Stimulated activated CD4-positive, alpha-beta T cell treated with anti-CD3 and anti-CD28 coated beads, Interleukin-4, amount 100 ng/mL, for 24 hours (primary cell): ENCODE results near the gene SOCS3.

Source experiments
- DNase-seq: peaks from one replicate; pipeline ENCODE4 v3.0.0-alpha.2; 2020

The SOCS3 gene

DNA sequence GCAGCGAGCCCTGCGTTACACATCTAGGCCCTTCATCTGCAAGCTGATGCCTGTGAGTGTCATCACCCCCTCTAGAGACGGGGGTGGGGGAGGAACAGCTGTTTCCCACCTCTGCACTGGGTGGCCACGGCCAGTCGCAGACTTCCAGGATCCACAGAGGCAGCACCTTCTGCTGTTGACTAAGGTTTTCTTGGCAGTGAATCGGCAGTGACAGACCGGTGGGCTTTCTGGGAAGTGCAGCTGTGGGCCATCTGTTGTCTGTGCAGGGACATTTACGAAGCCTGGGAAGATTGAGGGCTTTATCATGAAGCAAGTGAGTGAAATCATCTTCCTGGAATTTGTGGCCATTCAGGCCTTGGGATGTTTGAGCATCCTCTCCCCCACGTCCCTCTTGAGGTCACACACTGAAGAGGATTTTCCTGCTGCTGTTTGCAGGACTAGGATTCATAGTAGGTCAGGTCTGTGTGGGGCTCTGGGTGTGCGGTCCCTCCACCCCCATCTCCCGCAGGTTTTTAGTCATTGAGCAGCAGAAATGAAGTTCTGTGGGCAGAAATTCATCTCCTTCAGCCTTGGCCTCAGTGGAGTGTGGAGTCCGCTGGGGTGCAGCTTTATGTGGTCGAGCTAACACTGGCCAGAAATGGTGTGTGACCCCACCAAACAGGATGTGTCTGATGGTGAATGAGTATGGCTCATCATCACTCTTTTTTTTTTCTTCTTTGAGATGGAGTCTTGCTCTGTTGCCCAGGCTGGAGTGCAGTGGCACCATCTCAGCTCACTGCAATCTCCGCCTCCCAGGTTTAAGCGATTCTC is 30.6 kb upstream of the SOCS3 start:
- DNase-seq: no peak

DNA sequence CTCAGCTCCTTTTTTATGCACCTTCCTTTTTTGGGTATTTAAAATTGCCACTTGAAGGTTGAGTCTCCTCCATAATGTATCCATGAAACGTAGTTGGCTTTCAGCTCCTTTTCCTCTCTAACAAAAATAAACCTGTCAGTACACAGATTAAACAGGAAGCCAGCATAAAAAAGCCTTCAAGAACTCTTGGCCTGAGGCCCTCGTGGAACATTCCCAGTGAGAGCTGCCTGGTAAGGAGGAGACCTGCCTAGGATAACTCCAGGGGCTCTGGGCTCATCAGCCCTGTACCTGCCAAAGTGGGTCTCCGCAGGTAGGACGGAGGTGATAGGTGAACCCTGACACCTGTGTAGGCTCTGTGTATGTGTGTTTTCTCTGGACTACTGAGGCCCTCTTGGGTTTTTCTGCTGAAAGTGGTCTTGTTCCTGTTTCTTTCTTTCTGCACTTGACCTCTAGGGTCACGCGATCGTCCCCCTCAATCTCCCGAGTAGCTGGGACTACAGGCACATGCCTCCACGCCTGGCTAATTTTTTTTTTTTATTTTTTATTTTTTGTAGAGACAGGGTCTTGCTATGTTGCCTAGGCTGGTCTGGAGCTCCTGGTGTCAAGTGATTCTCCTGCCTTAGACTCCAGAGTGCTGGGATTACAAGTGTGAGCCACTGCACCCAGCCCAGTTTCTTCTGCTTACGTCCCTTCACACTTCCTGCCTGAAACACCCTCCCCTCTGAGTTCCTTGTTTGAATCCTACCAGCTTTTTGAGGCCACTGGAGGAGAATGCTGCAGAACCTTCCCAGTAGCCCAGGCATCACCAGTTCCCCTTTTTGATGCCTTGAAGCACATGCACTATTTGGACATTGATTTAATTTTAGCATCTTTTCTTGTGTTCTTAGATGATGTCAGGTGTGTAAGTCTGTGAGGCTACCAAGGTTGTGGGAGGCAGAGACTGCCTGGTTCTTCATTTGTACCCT is 28.4 kb upstream of the SOCS3 start:
- DNase-seq: no peak

DNA sequence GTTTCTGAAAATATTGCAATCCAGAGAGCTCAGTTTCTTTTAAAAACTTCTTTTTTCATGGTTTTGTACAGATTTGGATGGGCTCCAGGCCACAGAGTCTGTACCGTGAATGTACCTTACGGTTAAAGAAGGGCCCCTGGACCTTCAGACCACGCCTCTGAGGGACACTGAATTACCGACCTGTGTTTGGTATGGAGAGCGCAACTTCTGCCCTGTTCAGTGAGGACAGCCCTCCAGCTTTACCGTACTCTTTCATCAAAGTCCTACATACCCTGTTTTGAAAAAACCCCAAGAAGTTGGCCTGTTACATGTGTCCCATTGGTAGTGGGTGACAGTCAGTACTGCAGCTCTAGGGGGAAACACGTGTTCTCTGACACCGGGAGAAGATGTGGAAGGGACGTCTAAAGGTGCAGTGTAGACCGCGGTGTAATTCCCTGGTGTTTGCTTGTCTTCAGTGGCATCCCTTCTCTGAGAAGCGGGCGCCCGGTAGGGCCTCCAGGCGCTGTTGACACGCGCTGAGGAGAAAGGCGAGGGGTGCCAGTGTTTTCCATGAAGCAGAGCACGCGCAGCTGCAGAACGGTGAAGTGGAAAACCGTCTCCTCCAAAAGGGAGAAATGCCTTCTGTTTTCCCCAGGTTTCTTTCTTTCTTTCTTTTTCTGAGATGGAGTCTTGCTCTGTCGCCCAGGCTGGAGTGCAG is 24.8 kb upstream of the SOCS3 start:
- no peak for DNase-seq

DNA sequence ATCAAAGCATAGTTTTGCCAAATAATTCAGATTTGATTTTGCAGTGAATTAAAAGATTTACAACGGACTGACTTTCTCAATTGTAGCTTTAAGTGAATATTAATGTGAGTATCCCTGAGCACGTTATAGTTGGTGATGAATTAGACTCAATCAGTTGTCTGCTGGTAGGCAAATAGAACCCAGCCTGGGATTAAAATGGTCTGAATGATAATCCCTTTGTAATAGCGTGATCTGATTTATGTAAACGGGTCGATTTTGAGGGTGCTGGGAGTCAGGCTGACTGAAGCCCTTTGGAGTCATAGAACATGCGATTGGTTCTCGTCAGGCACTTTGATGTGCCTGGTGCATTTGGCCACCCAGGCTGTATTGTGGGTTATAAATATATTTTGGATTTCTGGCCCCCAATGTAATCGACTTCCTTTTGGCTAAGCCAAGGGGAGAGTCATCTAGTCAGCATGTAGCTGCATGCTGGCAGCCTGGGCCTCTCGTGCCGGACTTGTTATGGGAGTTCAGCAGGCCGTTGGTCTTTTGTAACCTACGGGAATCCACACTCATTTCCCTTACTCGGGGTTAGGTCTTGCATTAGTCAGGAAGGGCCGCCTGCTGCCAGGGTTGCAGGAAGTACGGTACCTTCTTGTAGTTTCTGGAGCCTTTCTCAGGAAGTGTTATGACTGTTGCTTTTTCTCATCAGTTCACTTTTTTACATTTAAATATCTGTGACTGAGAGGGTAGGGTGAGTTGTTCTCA is 24.0 kb upstream of the SOCS3 start:
- peak; percentile 75 for DNase-seq

DNA sequence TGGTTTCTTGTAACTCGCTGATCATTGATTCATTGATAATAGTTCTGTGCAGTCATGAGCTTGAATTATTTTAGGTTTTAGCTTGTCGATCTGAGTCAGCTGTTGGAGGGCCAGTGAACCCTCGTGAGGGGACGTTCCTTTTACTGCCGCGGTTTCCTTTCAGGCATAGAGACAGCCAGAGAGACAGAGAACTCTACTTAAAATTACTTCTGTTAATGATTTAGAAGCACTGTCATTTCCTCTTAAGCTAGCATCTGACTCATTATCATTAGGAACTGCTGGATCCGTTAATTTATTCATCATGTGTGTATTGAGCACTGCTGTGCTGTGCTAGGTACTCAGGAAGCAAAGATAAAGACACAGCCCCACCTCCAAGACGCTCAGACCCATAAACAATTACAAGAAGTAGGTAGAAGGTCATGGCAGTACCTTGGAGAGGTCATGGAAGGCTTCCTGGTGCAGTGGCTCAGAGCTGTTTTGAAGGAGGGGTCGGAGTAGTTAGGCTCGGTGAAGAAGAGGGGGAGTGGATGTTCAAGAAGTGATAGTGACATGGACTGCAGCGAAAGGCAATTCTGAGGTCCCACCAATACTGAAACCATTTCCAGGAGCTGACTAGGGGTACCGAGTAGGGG is 21.8 kb upstream of the SOCS3 start:
- peak; percentile 63 for DNase-seq

DNA sequence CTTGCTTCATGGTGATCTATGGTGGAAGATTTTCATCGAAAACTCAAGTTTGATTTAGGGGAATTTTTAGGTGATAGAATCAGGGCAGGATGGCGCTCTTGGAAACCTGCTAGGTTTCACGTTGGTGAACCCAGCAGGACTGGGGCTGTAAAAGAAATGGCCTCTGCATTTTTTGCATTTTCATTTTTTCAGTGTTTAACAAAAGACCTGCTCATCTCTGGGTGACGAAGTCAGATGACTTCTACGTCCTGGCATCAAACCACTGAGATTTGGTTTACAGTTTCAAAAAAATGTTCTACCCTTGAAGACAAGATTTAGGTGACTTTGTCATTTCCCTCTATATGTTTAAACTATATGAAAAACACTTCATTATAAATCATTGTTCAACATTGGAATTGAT is 20.5 kb upstream of the SOCS3 start:
- DNase-seq: no peak

DNA sequence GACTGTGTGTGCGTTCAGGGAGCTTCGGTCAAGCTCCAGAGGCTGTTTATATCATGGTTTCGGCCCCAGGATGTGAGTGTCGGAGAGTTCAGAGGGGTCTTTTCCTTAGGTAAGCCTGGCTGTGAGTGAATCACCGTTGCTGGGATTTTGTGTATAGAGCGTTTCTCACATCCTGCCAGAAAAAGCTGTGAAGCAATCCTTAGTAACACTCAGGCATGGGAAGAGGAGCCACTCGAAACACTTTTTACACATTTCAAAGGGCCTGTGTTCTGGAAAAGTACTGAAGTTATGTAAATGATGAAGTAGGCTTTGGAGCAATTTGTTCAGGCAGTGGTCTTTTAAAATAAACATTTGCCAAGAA is 19.2 kb upstream of the SOCS3 start:
- DNase-seq: no peak

DNA sequence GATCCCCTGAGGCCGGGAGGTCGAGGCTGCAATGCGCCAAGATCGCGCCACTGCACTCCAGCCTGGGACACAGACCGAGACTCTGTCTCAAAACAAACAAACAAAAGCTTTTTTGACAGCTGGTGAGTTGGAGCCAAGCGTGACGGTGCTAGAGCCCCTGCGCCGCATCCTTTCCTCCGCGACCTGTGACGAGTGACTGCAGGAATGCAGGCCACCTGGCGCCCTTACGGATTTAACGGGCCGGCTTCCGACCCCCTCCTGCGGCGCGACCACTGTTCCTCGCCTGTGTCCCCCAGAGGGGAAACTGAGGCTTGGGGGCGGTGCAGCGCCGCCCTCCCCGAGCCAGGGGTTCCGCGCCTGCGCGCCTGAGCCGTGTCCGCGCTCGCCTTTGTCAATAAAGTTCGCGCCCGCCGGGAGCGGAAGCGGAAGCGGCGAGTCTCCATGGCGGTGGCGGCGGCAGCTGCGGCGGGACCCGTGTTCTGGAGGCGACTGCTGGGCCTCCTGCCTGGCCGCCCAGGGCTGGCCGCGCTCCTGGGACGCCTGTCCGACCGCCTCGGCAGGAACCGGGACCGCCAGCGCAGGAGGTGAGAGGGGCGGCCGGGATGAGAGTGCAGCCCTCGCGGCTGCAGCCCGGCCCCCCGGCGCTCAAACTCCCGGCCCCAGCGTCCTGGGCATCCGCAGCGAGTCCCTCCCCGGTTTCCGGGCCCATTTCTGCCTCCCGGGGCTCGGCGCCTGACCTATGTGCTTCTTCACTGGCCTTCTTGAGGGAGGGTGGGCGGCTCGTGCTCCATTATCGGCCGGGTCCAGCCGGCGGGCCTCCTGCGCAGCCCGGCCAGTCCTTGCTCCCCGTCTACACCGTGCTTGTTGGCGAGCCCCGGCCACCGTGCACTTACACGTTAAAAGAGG is 18.6 kb upstream of the SOCS3 start, which contains the start of gene PGS1:
PGS1 (plus strand) TSS at position 425 of the 906 bp plus-strand sequence; CDS start at position 442, 17 bp downstream.
- DNase-seq: peak; percentile 83

DNA sequence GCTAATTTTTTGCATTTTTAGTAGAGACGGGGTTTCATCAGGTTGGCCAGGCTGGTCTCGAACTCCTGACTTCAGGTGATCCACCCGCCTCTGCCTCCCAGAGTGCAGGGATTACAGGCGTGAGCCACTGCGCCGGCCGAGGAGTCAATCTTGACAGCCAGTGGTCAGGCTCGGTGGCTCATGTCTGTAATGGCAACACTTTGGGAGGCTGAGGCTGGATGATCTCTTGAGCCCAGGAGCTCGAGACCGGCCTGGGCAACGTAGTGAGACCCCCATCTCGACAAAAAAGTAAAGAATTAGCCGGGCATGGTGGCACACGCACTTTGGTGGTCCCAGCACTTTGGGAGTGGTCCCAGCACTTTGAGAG is 18.0 kb upstream of the SOCS3 start:
- no peak for DNase-seq

DNA sequence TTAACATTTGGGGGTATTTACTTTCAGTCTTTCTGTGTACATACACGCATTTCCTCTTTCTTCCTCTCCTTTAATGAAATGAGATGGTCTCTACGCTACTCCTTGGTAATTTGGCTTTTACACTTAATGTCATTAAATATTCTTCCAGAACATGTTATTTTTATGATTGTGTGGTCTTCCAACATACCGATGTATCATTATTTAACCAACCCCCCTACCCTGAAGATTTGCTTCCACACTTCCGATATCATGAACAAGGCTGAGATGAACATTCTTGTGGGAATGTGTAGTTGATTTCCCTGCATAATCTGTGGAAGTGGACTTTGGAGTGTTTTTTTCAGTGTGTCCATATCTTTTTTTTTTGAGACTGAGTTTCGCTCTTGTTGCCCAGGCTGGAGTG is 16.3 kb upstream of the SOCS3 start:
- DNase-seq: no peak

DNA sequence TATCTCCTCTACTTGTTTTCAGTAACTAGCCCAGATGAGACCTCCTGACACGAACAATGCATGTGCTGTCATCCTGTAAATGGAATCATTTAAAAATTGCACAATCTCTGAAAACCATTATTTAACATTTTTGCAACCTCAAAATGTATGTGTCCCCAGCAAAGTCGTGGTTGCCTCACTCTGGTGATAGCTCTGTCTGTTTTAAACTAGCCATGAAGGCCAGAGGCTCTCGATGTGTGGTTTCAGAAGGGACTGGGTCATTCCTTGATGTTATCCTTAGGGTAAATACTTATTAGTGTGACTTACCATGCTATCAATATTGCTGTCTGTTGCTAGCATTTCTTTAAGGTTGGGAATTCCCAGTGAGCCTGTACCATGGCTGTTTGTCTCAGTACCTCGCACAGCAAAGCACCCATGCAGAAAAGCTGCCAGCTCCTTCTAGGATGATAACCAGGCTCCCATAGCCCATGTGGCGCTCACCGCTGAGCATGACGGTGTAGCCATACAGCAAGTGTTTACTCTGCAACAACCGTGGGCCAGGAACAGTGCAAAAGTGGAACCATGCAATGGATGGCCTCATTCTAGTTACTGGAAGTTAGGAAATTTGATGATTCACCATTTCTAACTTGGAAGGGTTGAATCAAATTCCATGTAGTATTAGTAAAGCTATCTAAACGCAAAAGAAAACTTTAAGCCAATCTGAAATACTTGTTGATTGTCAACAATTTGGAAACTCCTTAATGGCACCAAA is 15.7 kb upstream of the SOCS3 start:
- DNase-seq: no peak

DNA sequence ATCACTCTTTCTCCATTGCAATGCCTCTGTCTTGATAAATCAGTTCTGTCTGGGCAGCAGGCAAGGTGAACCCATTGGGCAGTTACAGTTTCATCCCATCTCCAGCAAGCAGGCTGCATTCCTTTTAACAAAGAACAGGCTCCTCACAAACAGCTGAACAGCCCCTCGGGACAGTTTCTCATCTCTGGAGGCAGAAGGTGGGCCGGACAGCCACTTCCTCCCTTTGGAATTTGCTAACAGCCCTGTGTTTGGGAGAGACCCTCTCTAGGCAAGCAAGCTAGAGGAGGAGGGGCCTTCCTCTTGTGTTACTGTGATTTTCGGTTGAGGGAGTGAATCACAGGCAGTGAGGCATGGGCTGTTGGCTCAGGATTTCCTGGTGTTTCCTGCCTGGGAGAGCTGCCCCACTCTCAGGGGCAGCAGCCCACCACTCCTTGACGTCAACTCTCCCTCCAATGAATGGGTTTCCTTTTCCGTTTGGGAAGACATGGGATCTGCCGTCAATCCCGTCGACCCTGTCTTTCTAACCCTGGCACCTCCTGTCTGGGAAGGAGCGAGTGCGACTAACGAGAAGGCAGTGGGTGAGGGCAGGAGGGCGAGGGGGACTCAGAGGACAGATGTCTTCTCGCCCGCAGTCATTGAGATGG is 14.9 kb upstream of the SOCS3 start:
- DNase-seq: no peak

DNA sequence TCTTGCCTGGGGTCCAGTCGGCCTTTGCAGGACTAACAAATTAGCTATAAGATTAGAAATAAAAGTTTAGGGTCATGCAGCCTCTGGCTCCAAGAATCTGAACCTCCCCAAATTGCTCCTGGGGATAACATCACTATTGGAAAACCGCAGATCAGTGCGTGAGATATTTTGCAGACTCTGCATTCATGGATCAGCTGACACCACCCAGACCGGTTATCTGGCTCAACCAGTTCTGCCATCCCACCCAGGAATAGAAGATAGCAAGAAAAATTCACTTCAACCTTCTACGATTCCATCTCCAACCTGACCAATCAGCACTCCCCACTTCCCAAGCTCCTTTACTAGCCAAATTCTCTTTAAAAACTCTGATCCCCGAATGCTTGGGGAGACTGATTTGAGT is 14.3 kb upstream of the SOCS3 start:
- no peak for DNase-seq

DNA sequence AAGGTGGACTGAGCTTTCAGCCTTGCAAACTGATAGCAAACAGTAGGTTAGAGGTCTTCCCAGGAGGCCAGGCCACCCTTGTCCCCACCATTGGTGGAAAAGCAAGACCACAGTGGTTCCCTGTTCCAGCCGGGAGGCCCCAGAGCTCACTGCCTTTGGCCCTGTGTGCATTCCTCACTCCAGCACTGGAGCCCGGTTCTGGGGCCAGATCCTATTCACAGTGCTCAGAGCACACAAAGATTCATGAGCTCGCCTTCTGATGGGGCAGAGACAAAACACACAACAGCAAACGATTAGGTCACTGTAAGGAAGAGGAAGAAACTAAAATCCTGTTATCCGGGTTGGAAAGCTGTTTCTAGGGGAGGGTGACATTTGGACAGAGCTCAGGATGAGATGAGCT is 13.0 kb upstream of the SOCS3 start:
- no peak for DNase-seq

DNA sequence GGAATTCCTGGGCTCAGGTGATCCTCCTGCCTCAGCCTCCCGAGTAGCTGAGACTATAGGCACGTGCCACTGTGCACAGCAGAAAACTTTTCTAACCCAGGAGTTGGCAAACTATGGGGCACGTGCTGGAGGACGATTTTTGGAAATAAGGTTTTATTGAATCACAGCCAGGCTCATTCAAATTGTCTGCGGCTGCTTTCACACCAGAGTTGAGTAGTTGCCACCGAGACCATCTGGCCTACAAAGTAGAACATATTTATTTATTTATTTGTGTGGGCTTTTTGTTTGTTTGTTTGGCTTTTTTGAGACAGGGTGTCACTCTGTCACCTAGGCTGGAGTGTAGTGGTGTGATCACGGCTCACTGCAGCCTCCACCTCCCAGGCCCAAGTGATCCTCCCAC is 11.2 kb upstream of the SOCS3 start:
- no peak for DNase-seq

DNA sequence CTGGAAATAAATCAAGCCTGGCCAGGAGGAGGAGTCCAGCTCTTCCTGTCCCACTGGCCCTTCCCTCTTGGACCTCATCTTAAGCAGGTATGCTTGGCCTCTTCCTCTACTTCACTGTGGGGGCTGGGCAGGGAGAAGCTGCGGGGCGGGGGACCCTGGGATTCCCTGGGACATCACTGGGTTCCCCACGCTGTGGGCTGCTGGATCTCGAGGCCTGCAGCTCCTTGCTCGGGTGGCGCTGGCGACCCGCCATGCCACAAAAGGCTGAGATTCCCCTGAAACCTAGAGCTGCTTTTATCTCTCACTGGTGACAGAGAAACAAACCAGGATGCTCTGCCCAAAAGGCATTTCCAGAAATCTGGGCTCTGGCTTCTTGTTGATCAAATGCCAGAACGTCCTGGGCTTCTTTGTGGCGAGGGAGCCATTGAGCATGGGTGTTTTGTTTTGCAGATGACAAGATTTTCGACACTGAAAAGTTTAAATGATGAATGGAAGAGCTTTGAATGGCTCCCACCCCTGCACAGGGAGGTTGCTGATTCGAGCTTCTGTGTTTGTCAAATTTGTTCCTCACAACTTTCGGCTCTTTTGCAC is 10.0 kb upstream of the SOCS3 start:
- no peak for DNase-seq

DNA sequence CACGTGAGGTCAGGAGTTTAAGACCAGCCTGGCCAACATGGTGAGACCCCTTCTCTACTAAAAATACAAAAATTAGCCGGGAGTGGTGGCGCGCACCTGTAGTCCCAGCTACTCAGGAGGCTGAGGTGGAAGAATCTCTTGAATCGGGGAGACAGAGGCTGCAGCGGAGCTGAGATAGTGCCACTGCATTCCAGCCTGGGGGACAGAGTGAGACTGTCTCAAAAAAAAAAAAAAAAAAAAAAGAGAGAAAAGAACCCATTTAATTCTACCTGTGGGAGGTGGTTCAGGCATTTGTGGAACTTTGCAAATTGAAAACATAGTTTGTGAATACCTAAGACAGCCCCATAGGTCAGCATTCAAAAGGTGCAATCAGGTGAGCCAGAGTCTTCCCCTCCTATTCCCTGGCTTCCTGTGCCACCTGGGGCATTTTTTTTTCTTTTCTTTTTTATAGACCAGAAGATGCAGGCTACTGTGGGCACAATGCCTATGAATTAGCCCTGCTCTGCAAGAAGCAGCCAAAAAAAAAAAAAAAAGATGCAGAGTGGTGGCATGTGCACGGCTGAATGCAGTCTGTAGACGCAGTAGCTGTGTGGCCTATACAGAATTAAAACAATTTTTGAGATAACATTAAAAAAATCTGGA is 9.1 kb upstream of the SOCS3 start:
- DNase-seq: no peak

DNA sequence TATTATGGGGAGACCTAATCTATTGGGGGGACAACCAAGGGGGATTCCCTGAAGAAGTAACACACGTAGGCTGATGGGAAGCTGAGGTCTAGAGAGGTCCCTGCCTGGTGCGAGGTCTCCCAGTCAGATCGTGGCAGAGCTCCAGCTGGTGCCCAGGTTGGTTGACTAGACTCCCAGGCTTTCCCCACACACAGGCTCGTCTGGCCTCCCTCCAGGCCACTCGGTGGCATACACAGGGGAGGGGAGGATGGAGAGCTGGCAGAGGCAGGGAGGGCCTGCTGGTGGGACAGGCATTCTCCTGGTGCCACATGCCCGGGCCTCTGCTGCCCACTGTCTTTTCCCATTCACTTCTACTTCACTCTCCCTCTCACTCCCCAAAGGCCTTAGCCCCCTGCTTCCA is 8.5 kb upstream of the SOCS3 start:
- no peak for DNase-seq

DNA sequence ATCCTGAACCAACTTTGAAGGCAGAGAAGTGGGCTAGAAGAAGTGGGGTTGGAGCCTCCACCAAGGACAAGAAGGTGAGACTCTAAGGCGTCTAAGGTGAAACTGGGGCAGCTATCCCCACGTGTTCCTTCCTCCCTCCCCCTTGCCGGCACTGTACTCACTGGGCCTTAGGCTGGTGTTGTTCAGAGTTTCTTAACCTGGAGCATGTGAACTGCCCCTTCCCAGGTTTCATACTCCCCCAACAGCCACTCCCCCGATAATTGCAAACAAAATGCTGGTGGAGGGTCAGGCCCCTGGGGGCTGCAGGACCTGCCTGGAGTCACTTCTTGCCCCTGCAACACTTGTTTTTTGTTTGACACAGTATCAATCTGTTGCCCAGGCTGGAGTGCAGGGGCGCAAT is 7.3 kb upstream of the SOCS3 start:
- no peak for DNase-seq
